ES-I3 (cell line): ENCODE measurements around the gene DOCK8.

Source experiments
- H3K36me3 ChIP-seq: 2 replicates; pipeline ENCODE4 v1.6.1; 2013; ENCODE audit warnings: mild to moderate bottlenecking, low read length, control low read depth, moderate library complexity; ENCODE audit not compliant: insufficient read depth
- H3K4me1 ChIP-seq: 2 replicates; pipeline ENCODE4 v1.6.1; 2013; ENCODE audit warnings: mild to moderate bottlenecking, control low read depth, low read length; ENCODE audit not compliant: insufficient read depth
- H3K9ac ChIP-seq: 2 replicates; pipeline ENCODE4 v1.6.1; 2013; ENCODE audit warnings: low read depth, mild to moderate bottlenecking, low read length, moderate library complexity
- H3K9me3 ChIP-seq: 2 replicates; pipeline ENCODE4 v1.6.1; 2013; ENCODE audit warnings: mild to moderate bottlenecking, low read length, moderate library complexity; ENCODE audit not compliant: control insufficient read depth, insufficient read depth

DOCK8 gene

GRCh38 chr9:336039-336438, 121.4 kb downstream of the DOCK8 start:
- 0 out of 2 replicates have a peak, but pooled peaks cover 4% of the 10 kb centered on the region for H3K4me1 ChIP-seq
- no peaks in the 10 kb centered on the region for H3K9me3 ChIP-seq
- no peaks in the 10 kb centered on the region for H3K36me3 ChIP-seq
- no peak overlapping the region for H3K9ac ChIP-seq

- no peak overlapping the region for H3K9ac ChIP-seq
- H3K4me1 ChIP-seq = no peaks in the 10 kb centered on the region
- H3K9me3 ChIP-seq = no peaks in the 10 kb centered on the region
- no peaks in the 10 kb centered on the region for H3K36me3 ChIP-seq
Observed at GRCh38 chr9:338602-339001, 123.9 kb downstream of the DOCK8 start.

- Histone ChIP-seq H3K4me1 (no peaks in the 10 kb centered on the region), H3K9me3 (no peaks in the 10 kb centered on the region), H3K36me3 (no peaks in the 10 kb centered on the region), H3K9ac (no peak overlapping the region)
Observed at GRCh38 chr9:341634-342421, 127.2 kb downstream of the DOCK8 start.

DNA sequence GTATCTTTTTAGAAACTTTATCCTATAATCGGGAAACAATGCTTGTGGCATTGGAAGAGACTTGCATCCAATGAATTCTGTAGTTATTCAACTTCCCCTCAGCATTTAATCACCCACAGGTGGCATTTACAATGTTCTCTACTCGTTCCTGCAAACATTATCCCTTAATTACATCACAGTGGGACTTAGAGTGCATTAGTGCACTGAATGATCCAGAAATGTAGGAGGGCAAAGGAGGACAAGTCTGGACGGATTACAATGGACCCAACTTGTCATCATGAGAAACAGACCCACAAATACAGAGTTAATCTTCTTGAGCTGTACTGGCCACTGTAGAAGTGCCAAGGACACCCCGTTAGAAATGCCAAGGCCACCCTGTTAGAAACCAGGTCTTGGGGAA, 129.1 kb downstream of the DOCK8 start:
- Histone ChIP-seq H3K9me3 (no peaks in the 10 kb centered on the region), H3K4me1 (no peaks in the 10 kb centered on the region), H3K9ac (no peak overlapping the region), H3K36me3 (no peaks in the 10 kb centered on the region)

DNA sequence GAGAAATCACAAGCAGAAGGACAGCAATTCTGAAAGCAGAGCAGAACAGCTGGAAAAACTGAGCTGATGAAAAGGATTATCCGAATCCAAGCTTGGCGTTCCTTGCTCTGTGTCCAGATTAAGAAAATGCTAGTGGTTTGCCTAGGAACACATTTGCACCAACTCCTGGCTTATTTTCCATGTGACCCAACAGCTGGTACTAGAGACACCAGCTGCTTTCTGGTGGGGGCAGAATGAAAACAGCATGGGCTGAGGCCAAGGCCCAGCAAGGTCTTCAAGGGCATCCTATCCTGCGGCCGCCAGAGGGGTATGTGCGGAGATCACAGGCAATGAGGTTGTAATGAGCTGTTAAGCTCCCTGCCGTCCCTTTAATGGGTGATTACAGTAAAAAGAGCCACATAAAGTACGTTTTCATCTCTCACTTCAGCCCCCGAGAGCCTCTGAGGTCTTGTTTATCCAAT, 131.5 kb downstream of the DOCK8 start:
- Histone ChIP-seq H3K36me3 (no peaks in the 10 kb centered on the region), H3K9me3 (no peaks in the 10 kb centered on the region), H3K4me1 (no peaks in the 10 kb centered on the region), H3K9ac (no peak overlapping the region)

DNA sequence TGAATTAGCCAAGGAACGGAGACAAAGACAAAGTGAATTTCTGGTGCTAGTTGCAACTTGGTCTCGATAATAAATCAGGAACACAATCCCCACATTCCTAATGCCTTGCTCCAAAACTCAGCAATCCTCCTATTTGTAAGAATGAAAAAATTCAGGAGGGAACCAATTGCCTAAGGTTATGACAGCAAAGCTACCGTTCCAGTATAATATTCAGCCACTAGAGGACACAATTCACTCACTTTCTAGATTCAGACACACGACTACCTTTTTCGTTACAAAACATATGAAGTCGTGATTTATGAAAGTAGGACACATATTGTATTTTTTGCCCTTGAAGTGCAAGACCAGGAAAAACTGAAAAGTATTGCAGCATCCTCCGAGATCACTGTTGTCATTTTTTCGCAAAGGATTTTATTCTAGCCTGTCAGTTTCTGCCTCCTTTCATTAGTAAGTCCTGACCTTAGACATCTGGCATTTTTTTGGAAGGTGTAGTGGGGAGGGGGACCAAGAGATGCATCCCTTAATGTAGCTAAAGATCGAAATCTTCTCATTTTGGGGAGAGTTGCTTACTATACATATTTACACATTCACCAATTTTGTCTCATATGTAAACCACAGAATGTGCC, 133.1 kb downstream of the DOCK8 start:
- no peaks in the 10 kb centered on the region for H3K4me1 ChIP-seq
- H3K9ac ChIP-seq = no peak overlapping the region
- no peaks in the 10 kb centered on the region for H3K36me3 ChIP-seq
- no peaks in the 10 kb centered on the region for H3K9me3 ChIP-seq

DNA sequence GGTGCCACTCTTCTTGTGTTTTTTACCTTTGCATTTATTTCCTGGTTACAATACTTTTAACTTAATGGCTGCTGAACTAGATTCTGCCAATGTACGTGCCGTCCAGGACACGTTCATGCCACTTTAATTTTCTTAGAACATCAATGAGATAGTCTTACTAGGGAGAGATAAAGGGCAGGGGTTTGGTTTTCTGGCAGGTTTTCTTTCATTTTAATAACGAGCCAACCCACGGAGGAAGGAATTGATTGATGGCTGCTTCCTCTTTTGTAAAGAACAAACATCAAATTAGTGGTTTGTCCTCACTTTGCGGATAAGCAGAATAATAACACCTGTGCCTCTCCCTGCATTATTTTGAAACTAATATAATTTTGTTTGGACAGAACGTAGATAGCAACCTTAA, 135.7 kb downstream of the DOCK8 start:
- peaks cover 4% of the 10 kb centered on the region; the same call in 1 of the 2 replicates for H3K4me1 ChIP-seq
- H3K9me3 ChIP-seq = no peaks in the 10 kb centered on the region
- H3K36me3 ChIP-seq = no peaks in the 10 kb centered on the region
- no peak overlapping the region for H3K9ac ChIP-seq

DNA sequence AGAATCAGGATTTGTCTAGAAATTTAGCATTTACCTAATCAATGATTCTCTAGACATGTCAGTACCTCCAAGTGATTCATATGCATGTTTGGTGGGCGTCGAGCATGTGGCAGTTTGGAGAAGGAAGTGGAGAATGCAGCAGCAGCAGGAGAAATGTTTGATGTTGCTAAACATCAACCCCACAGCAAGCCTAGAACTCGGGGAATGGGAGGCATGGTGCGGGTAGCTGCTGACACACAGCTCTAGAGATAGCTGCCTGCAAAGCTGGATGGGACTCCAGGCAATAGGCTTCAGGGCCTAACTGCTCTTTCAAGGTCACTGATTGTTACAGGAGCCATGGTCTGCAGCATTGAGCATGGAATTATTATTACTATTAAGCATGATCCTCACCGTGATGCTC, 137.3 kb downstream of the DOCK8 start:
- peaks cover 4% of the 10 kb centered on the region; the same call in 1 of the 2 replicates for H3K4me1 ChIP-seq
- no peaks in the 10 kb centered on the region for H3K9me3 ChIP-seq
- no peak overlapping the region for H3K9ac ChIP-seq
- no peaks in the 10 kb centered on the region for H3K36me3 ChIP-seq

- Histone ChIP-seq H3K9me3 (no peaks in the 10 kb centered on the region), H3K36me3 (no peaks in the 10 kb centered on the region)
Observed at GRCh38 chr9:353077-353476, 138.4 kb downstream of the DOCK8 start.

DNA sequence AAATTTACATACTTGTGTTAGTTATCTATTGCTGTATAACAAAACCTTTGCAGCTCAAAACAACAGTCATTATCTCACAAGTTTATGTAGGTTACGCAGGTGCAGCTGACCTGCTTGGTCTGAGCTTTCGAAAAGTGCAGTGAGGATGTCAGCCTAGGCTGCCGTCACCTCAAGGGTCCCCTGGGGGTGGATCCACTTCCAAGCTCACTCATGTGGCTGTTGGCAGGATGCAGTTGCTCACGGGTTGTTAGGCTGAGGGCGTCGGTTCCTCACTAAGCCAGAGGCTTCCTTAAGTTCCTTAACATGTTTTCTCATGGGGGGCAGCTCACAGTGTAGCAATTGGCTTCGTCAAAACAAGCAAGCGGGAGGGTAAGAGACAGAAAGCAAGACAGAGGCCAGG, 139.8 kb downstream of the DOCK8 start:
- no peaks in the 10 kb centered on the region for H3K9me3 ChIP-seq
- H3K9ac ChIP-seq = no peak overlapping the region
- no peaks in the 10 kb centered on the region for H3K36me3 ChIP-seq
- H3K4me1 ChIP-seq = peaks cover 4% of the 10 kb centered on the region; the same call in 1 of the 2 replicates

More at GRCh38 chr9:353077-353476, 138.4 kb downstream of the DOCK8 start:
- Histone ChIP-seq H3K9ac (no peak overlapping the region), H3K4me1 (peaks cover 4% of the 10 kb centered on the region; the same call in 1 of the 2 replicates)

DNA sequence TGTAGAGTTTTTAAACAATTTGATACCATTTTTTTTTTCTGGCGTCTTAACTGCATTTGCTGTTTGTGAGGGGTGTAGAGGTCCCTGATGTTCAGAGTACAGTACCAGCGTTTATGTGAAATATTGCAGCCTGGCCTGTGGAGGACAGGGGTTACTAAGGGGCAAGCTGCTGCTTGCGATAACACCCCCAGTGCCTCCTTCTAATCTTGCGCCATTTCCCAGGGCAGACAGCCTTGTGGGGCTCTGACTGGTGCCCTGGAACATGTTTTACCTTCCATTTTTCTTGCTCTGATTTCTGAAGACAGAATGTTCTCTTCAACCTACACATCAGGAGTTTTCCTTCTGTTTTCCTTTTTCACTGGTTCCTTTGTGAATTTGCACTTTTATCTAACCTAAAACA, 142.9 kb downstream of the DOCK8 start:
- Histone ChIP-seq H3K36me3 (no peaks in the 10 kb centered on the region), H3K9me3 (no peaks in the 10 kb centered on the region), H3K9ac (no peak overlapping the region), H3K4me1 (peaks cover 4% of the 10 kb centered on the region; the same call in 1 of the 2 replicates)

- Histone ChIP-seq H3K36me3 (no peaks in the 10 kb centered on the region), H3K9me3 (no peaks in the 10 kb centered on the region)
Observed at GRCh38 chr9:362561-363273, 148.1 kb downstream of the DOCK8 start.

GRCh38 chr9:363274-363612, 148.6 kb downstream of the DOCK8 start:
- Histone ChIP-seq H3K36me3 (no peaks in the 10 kb centered on the region), H3K9me3 (no peaks in the 10 kb centered on the region), H3K4me1 (no peaks in the 10 kb centered on the region)

More at GRCh38 chr9:362561-363273, 148.1 kb downstream of the DOCK8 start:
- Histone ChIP-seq H3K4me1 (no peaks in the 10 kb centered on the region), H3K9ac (no peak overlapping the region)

DNA sequence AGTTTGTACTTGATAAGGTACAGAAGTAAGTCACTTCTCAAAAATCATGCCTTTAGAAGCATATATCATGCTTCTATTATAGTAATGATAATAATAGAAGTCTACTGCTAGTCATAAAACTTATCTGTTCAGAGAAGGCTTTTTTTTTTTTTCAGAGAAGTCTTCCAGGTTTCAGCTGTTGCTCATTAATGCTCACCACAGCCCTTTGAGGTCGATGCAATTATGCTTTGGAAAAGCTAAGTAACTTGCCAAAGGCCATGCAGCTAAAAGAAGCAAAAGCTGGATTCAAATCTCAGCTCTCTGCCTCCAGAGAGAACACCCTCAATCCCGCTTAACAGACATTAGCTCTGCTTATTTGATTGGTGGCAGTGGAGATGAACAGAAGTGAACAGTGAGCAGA, 150.8 kb downstream of the DOCK8 start:
- Histone ChIP-seq H3K9ac (no peak overlapping the region), H3K36me3 (no peaks in the 10 kb centered on the region)

More at GRCh38 chr9:363274-363612, 148.6 kb downstream of the DOCK8 start:
- no peak overlapping the region for H3K9ac ChIP-seq

More for the DNA sequence above, 150.8 kb downstream of the DOCK8 start:
- Histone ChIP-seq H3K4me1 (no peaks in the 10 kb centered on the region), H3K9me3 (no peaks in the 10 kb centered on the region)
